ENCODE results near the gene SLC19A1. TPM values are rescaled to one million over a fixed set of nuclear protein-coding genes. Genes with fewer than 3 reads are reported as not detected.
"Not testable (repeated sequence)": the region's sequence is repeated elsewhere in the genome, so short reads cannot be mapped to it uniquely, and the experiment has no call there.

Gene SLC19A1
- total RNA-seq, 1 experiment from 2014 or later: 4.3 TPM

DNA sequence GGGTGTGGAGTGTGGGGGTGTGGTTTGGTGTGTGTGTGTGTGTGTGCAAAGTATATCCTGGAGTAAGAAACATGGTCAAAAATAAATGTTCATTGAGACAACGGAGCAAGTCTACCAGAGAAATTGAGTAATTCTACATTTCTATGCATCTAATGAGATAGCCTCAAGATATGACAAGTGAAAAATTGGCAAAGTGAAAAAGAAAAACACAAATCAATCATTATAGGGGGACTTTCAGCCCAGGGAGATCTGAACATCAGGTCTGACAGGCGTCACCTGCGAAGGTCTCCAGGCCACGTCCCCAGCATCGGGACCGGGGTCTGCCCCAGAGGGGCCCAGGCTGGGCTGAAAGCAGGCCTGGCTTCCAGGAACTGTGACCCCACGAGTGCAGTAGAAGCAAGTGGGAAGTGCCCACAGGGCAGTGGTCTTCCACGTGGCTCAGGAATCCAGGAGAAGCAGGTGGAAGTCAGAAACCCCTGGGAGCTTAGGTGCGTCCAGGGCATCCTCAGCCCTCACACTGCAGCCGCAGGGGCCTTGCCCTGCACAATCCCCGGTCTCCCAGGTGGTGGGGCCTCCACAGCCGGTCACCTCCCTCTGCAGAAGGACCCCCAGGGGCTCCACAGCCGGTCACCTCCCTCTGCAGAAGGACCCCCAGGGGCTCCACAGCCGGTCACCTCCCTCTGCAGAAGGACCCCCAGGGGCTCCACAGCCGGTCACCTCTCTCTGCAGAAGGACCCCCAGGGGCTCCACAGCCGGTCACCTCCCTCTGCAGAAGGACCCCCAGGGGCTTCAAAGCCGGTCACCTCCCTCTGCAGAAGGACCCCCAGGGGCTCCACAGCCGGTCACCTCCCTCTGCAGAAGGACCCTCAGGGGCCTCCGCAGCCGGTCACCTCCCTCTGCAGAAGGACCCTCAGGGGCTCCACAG, 40.9 kb downstream of the SLC19A1 start:
- H3K4me3 ChIP-seq (ENCODE audit: low read length); H4K20me1 ChIP-seq (ENCODE audit: insufficient read depth, low read depth, low read length); H3K79me2 ChIP-seq (ENCODE audit: low read length); H2AFZ ChIP-seq (ENCODE audit: low read length); H3K9me2 ChIP-seq (replicated peaks; ENCODE audit: insufficient read depth, low read length); H3K9ac ChIP-seq (ENCODE audit: low read length); H3K4me1 ChIP-seq (ENCODE audit: low read length); H3K36me3 ChIP-seq (ENCODE audit: insufficient read depth, low read length); DNase-seq; H3K27me3 ChIP-seq (ENCODE audit: low read length); H3K27ac ChIP-seq (ENCODE audit: low read length); H3K4me2 ChIP-seq (ENCODE audit: low read depth, low read length, poor library complexity, severe bottlenecking): not testable (repeated sequence)
- H3K9me3 ChIP-seq (ENCODE audit: low read length): peaks cover 11% of the 10 kb centered on the region

DNA sequence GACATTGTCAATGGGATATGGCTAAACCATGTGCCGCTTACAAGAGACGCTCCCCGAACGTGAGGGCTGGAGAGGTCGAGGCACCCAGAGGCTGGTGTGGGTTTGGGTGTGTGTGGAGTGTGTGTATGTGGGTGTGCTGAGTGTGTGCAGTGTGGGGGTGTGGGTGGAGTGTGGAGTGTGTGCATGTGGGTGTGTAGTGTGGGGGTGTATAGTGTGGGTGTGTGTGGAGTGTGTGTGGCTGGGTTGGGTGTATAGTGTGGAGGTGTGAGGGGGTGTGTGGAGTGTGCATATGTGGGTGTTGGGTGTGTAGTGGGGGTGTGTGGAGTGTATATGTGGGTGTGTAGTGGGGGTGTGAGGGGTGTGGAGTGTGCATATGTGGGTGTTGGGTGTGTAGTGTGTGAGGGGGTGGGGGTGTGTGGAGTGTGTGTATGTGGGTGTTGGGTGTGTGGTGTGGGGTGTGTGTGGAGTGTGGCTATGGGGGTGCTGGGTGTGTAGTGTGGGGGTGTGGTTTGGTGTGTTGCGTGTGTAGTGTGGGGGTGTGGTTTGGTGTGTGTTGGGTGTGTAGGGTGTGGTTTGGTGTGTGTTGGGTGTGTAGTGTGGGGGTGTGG, 42.2 kb downstream of the SLC19A1 start:
- Histone ChIP-seq H3K4me3 (ENCODE audit: low read length) (no peak overlapping the region), H4K20me1 (ENCODE audit: insufficient read depth, low read depth, low read length) (no peaks in the 10 kb centered on the region), H3K9ac (ENCODE audit: low read length) (no peak overlapping the region), H2AFZ (ENCODE audit: low read length) (no peak overlapping the region), H3K9me3 (ENCODE audit: low read length) (peaks cover 11% of the 10 kb centered on the region), H3K9me2 (replicated peaks; ENCODE audit: insufficient read depth, low read length) (no peaks in the 10 kb centered on the region), H3K27me3 (ENCODE audit: low read length) (no peaks in the 10 kb centered on the region), H3K4me2 (ENCODE audit: low read depth, low read length, poor library complexity, severe bottlenecking) (no peak overlapping the region), H3K79me2 (ENCODE audit: low read length) (no peaks in the 10 kb centered on the region), H3K4me1 (ENCODE audit: low read length) (peaks cover 6% of the 10 kb centered on the region), H3K36me3 (ENCODE audit: insufficient read depth, low read length) (no peaks in the 10 kb centered on the region), H3K27ac (ENCODE audit: low read length) (no peak overlapping the region)
- DNase-seq: no peak

- H4K20me1 ChIP-seq (ENCODE audit: insufficient read depth, low read depth, low read length): no peaks in the 10 kb centered on the region
- H3K27me3 ChIP-seq (ENCODE audit: low read length): no peaks in the 10 kb centered on the region
- H3K36me3 ChIP-seq (ENCODE audit: insufficient read depth, low read length): no peaks in the 10 kb centered on the region
- peaks cover 11% of the 10 kb centered on the region for H3K9me3 ChIP-seq (ENCODE audit: low read length)
- peaks cover 3% of the 10 kb centered on the region for H3K4me1 ChIP-seq (ENCODE audit: low read length)
- H3K4me2 ChIP-seq (ENCODE audit: low read depth, low read length, poor library complexity, severe bottlenecking): no peak overlapping the region
- no peaks in the 10 kb centered on the region for H3K79me2 ChIP-seq (ENCODE audit: low read length)
- no peak overlapping the region for H3K4me3 ChIP-seq (ENCODE audit: low read length)
- H3K9ac ChIP-seq (ENCODE audit: low read length): no peak overlapping the region
- no peaks in the 10 kb centered on the region for H3K9me2 ChIP-seq (replicated peaks; ENCODE audit: insufficient read depth, low read length)
- no peak overlapping the region for H2AFZ ChIP-seq (ENCODE audit: low read length)
- H3K27ac ChIP-seq (ENCODE audit: low read length): no peak overlapping the region
- no peak for DNase-seq
Measured at GRCh38 chr21:45499201-45499750, 43.0 kb downstream of the SLC19A1 start.

DNA sequence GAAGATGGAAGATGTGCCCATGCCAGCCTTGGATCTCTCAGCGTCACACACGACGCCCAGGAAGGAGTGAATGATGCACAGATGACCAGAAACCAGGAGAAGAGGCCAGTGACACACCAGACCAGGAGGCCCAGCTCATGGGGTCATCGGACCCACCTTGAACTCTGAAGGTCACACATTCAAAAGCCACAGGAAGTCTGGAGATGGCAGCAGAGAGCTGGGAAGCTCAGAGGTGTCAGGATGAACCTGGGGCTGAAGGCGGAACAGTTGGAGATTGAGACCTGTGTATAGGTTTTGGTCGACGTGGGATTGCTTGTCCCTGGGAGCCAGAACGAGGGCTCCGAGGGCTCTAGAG, 43.6 kb downstream of the SLC19A1 start:
- peaks cover 11% of the 10 kb centered on the region for H3K9me3 ChIP-seq (ENCODE audit: low read length)
- H3K4me3 ChIP-seq (ENCODE audit: low read length): no peak overlapping the region
- H3K4me1 ChIP-seq (ENCODE audit: low read length): peaks cover 9% of the 10 kb centered on the region
- H3K4me2 ChIP-seq (ENCODE audit: low read depth, low read length, poor library complexity, severe bottlenecking): no peak overlapping the region
- no peaks in the 10 kb centered on the region for H4K20me1 ChIP-seq (ENCODE audit: insufficient read depth, low read depth, low read length)
- no peak overlapping the region for H3K27ac ChIP-seq (ENCODE audit: low read length)
- no peak for DNase-seq
- H3K9me2 ChIP-seq (replicated peaks; ENCODE audit: insufficient read depth, low read length): no peaks in the 10 kb centered on the region
- no peaks in the 10 kb centered on the region for H3K27me3 ChIP-seq (ENCODE audit: low read length)
- no peak overlapping the region for H3K9ac ChIP-seq (ENCODE audit: low read length)
- H2AFZ ChIP-seq (ENCODE audit: low read length): no peak overlapping the region
- no peaks in the 10 kb centered on the region for H3K79me2 ChIP-seq (ENCODE audit: low read length)
- no peaks in the 10 kb centered on the region for H3K36me3 ChIP-seq (ENCODE audit: insufficient read depth, low read length)

DNA sequence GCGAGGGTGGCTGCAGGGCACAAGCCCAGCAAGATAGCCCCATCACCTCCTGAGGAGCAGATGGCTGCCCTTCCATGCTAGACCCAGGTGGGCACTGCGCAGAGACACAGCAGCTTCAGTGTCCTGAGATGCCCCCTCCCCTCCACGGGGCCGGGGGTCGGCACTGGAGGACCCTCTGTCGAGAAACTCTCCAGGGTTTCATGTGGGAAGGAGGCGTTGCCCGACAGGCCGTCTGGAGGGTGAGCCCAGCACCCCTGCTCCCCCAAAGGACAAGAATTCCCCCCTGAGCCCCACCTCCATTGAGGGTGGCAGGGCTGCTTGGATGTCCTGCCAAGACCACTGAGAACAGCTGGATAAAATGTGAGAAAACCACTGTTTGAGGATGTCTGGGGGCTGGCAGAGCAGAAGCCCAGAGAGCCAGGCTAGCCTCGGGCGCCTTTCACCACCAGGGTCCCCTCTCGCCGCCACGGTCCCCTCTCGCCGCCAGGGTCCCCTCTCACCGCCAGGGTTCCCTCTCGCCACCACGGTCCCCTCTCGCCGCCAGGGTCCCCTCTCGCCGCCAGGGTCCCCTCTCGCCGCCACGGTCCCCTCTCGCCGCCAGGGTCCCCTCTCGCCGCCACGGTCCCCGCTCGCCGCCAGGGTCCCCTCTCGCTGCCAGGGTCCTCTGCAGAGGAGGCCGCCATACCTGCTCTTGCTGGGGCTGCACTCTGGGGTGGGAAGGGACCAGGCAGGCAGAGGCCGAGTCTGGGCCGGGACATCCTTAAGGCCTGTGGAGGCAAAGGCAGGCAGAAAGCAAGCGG, 44.2 kb downstream of the SLC19A1 start:
- H2AFZ ChIP-seq (ENCODE audit: low read length): no peak overlapping the region
- no peak overlapping the region for H3K9ac ChIP-seq (ENCODE audit: low read length)
- no peaks in the 10 kb centered on the region for H3K79me2 ChIP-seq (ENCODE audit: low read length)
- peaks cover 11% of the 10 kb centered on the region for H3K9me3 ChIP-seq (ENCODE audit: low read length)
- no peaks in the 10 kb centered on the region for H3K36me3 ChIP-seq (ENCODE audit: insufficient read depth, low read length)
- no peaks in the 10 kb centered on the region for H3K9me2 ChIP-seq (replicated peaks; ENCODE audit: insufficient read depth, low read length)
- H3K27ac ChIP-seq (ENCODE audit: low read length): no peak overlapping the region
- no peak overlapping the region for H3K4me2 ChIP-seq (ENCODE audit: low read depth, low read length, poor library complexity, severe bottlenecking)
- no peak for DNase-seq
- H4K20me1 ChIP-seq (ENCODE audit: insufficient read depth, low read depth, low read length): no peaks in the 10 kb centered on the region
- H3K4me3 ChIP-seq (ENCODE audit: low read length): no peak overlapping the region
- peaks cover 9% of the 10 kb centered on the region for H3K4me1 ChIP-seq (ENCODE audit: low read length)
- H3K27me3 ChIP-seq (ENCODE audit: low read length): no peaks in the 10 kb centered on the region

DNA sequence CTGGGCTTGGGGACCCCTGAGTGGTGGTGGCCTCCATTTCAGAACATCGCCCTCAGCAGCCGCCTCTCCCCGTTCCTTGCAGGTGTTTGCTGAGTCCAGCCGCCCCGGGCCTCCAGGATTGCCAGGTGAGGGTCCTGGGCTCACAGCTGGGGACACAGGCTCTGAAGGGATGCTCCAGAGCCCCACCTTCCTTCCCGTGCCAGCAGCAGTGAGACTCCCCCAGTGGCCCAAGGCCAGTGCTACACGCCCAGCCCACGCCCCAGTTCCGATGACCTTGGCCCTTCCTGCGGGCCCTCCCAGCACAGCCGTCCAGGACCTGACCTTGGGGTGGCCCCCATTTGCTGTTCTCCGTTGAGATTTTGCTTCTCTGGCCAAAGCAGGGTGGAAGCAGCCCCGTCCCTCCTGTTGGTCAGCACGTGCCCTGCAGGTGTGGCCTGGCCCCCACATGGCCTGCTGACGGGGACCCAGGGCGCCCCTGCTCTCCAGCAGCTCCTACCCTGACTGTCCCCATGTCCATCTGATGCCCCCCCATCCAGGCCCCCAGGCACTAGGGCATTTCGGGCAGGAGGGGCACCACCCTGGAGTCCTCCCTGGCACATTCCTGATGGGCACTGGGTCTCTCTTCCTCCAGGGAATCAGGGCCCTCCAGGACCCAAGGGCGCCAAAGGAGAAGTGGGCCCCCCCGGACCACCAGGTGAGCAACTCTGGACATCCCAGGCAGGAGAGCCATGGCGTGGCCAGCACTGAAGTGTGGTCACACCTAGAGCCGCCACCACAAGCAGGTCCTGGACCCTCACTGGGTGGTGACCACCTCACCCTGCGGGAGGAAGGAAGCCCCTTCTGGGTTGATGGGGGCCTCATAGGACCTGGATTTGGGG, 45.0 kb downstream of the SLC19A1 start:
- no peaks in the 10 kb centered on the region for H3K36me3 ChIP-seq (ENCODE audit: insufficient read depth, low read length)
- no peak for DNase-seq
- H4K20me1 ChIP-seq (ENCODE audit: insufficient read depth, low read depth, low read length): no peaks in the 10 kb centered on the region
- H3K27me3 ChIP-seq (ENCODE audit: low read length): no peaks in the 10 kb centered on the region
- no peak overlapping the region for H2AFZ ChIP-seq (ENCODE audit: low read length)
- peaks cover 11% of the 10 kb centered on the region for H3K9me3 ChIP-seq (ENCODE audit: low read length)
- peaks cover 9% of the 10 kb centered on the region for H3K4me1 ChIP-seq (ENCODE audit: low read length)
- H3K4me2 ChIP-seq (ENCODE audit: low read depth, low read length, poor library complexity, severe bottlenecking): no peak overlapping the region
- no peak overlapping the region for H3K9ac ChIP-seq (ENCODE audit: low read length)
- no peaks in the 10 kb centered on the region for H3K9me2 ChIP-seq (replicated peaks; ENCODE audit: insufficient read depth, low read length)
- H3K4me3 ChIP-seq (ENCODE audit: low read length): no peak overlapping the region
- no peak overlapping the region for H3K27ac ChIP-seq (ENCODE audit: low read length)
- no peaks in the 10 kb centered on the region for H3K79me2 ChIP-seq (ENCODE audit: low read length)

GRCh38 chr21:45496151-45496967, 45.9 kb downstream of the SLC19A1 start:
- Histone ChIP-seq H3K4me3 (ENCODE audit: low read length) (no peak overlapping the region), H3K9me2 (replicated peaks; ENCODE audit: insufficient read depth, low read length) (no peaks in the 10 kb centered on the region), H2AFZ (ENCODE audit: low read length) (no peak overlapping the region), H3K27ac (ENCODE audit: low read length) (no peak overlapping the region), H3K9me3 (ENCODE audit: low read length) (peaks cover 11% of the 10 kb centered on the region), H3K79me2 (ENCODE audit: low read length) (no peaks in the 10 kb centered on the region), H3K4me1 (ENCODE audit: low read length) (peaks cover 9% of the 10 kb centered on the region), H3K27me3 (ENCODE audit: low read length) (no peaks in the 10 kb centered on the region), H3K36me3 (ENCODE audit: insufficient read depth, low read length) (no peaks in the 10 kb centered on the region), H3K4me2 (ENCODE audit: low read depth, low read length, poor library complexity, severe bottlenecking) (no peak overlapping the region), H4K20me1 (ENCODE audit: insufficient read depth, low read depth, low read length) (no peaks in the 10 kb centered on the region), H3K9ac (ENCODE audit: low read length) (no peak overlapping the region)
- DNase-seq: no peak

Measured in Karpas-422 (cell line).